Measurements from ENCODE around the gene PPP1CA. TPM values are rescaled to one million over a fixed set of nuclear protein-coding genes. Genes with fewer than 3 reads are reported as not detected.

PPP1CA gene
- total and polyA plus RNA-seq, 2 experiments from 2014 or later = 172 to 207 TPM

GRCh38 chr11:67437082-67437808 lies 35.6 kb upstream of the PPP1CA start, which contains the start of gene PTPRCAP:
PTPRCAP (minus strand) TSS chr11:67437682; CDS start chr11:67437619, 63 bp downstream.
- Histone ChIP-seq H3K9me2 (ENCODE audit: insufficient read depth) (no peaks in the 10 kb centered on the region), H3K27ac (no peak within 1 kb of the TSS), H3K36me3 (ENCODE audit: low read depth) (no peaks in the 10 kb centered on the region; the same call in 1 of the 2 replicates), H3K4me3 (no peak within 1 kb of the TSS), H3K9me3 (ENCODE audit: low read depth) (no peaks in the 10 kb centered on the region), H2AFZ (no peak within 1 kb of the TSS), H3K4me1 (ENCODE audit: insufficient read depth) (no peaks in the 10 kb centered on the region), H3F3A (ENCODE audit: insufficient read depth) (no peaks in the 10 kb centered on the region; the same call in 1 of the 2 replicates), H4K20me1 (ENCODE audit: insufficient read depth) (no peaks in the 10 kb centered on the region), H3K27me3 (replicated peaks; ENCODE audit: insufficient read depth) (no peaks in the 10 kb centered on the region), H3K9ac (no peak within 1 kb of the TSS), H3K4me2 (ENCODE audit: unreplicated experiment) (no peak within 1 kb of the TSS), H3K79me2 (ENCODE audit: insufficient read depth) (0 out of 2 replicates have a peak, but pooled peaks cover 4% of the 10 kb centered on the region)
- WGBS, 2 experiments (ENCODE audit: low coverage in 1 of 2, low lambda C conversion rate in 2 of 2, missing lambda C conversion rate in 2 of 2) = 68 to 78% methylated on average over 19 to 26 of the region's 26 CpGs
- TF ChIP-seq EZH2 (IDR thresholded peaks at IDR 0.05; ENCODE audit: insufficient read depth, poor library complexity, severe bottlenecking) (no peak), EZH2phosphoT487 (IDR thresholded peaks at IDR 0.05; ENCODE audit: insufficient read depth, low read depth) (no peak)
- no peak for DNase-seq
- in situ Hi-C loops (cut with MboI) = no loop called here

DNA sequence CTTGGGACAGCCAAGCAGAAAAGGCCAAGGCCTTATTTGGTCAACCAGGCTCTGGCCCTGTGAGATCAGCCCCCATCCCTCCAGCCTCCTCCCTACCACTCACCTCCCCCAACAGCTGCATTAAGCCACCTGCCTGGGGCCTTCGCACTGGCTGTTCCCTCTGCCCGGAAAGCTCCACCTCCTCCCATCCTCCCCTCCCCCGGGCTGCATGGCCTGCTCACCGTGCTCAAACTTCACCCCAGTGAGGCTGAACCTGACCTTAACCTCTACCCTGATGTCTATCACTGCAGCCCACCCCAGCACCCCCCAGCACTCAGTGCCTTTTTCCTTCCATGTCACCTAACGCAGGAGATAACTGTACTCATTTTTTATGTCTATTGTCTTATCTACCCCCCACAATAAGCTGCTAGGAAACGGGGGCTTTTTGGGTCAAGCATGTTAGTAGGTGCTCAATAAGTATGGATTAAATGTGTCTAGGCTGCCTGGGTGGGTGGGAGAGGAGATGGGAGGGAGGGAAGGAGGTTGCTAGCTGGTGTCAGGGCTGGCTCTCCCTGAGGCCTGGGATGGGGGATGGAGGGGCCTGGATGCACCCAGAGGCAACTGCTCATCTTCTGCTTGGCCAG lies 34.9 kb upstream of the PPP1CA start:
- no peaks in the 10 kb centered on the region for H3K79me2 ChIP-seq (ENCODE audit: insufficient read depth)
- in situ Hi-C loops (cut with MboI) = no loop called here
- no peaks in the 10 kb centered on the region for H3K9me2 ChIP-seq (ENCODE audit: insufficient read depth)
- no peaks in the 10 kb centered on the region; the same call in 1 of the 2 replicates for H3K36me3 ChIP-seq (ENCODE audit: low read depth)
- no peak overlapping the region for H3K27ac ChIP-seq
- WGBS, 2 experiments (ENCODE audit: low coverage in 1 of 2, low lambda C conversion rate in 2 of 2, missing lambda C conversion rate in 2 of 2) = 68 to 72% methylated on average over 6 of the region's 6 CpGs
- H3K4me3 ChIP-seq = no peak overlapping the region
- no peak overlapping the region for H3K9ac ChIP-seq
- H4K20me1 ChIP-seq (ENCODE audit: insufficient read depth) = no peaks in the 10 kb centered on the region
- DNase-seq = no peak
- H3K9me3 ChIP-seq (ENCODE audit: low read depth) = no peaks in the 10 kb centered on the region
- no peaks in the 10 kb centered on the region; the same call in 1 of the 2 replicates for H3F3A ChIP-seq (ENCODE audit: insufficient read depth)
- H3K4me1 ChIP-seq (ENCODE audit: insufficient read depth) = no peaks in the 10 kb centered on the region
- H2AFZ ChIP-seq = no peak overlapping the region
- H3K27me3 ChIP-seq (replicated peaks; ENCODE audit: insufficient read depth) = no peaks in the 10 kb centered on the region
- no peak for TF ChIP-seq EZH2phosphoT487 (IDR thresholded peaks at IDR 0.05; ENCODE audit: insufficient read depth, low read depth)
- TF ChIP-seq EZH2 (IDR thresholded peaks at IDR 0.05; ENCODE audit: insufficient read depth, poor library complexity, severe bottlenecking) = no peak
- no peak overlapping the region for H3K4me2 ChIP-seq (ENCODE audit: unreplicated experiment)

- no peak overlapping the region for H2AFZ ChIP-seq
- H3K4me2 ChIP-seq (ENCODE audit: unreplicated experiment) = no peak overlapping the region
- H3K27ac ChIP-seq = no peak overlapping the region
- no peak overlapping the region for H3K9ac ChIP-seq
- no peaks in the 10 kb centered on the region for H3K27me3 ChIP-seq (replicated peaks; ENCODE audit: insufficient read depth)
- no peaks in the 10 kb centered on the region; the same call in 1 of the 2 replicates for H3K36me3 ChIP-seq (ENCODE audit: low read depth)
- peaks cover 4% of the 10 kb centered on the region; the same call in 1 of the 2 replicates for H3K79me2 ChIP-seq (ENCODE audit: insufficient read depth)
- H3K4me3 ChIP-seq = no peak overlapping the region
- in situ Hi-C loops (cut with MboI) = no loop called here
- no peaks in the 10 kb centered on the region; the same call in 1 of the 2 replicates for H3F3A ChIP-seq (ENCODE audit: insufficient read depth)
- H3K4me1 ChIP-seq (ENCODE audit: insufficient read depth) = no peaks in the 10 kb centered on the region
- H3K9me3 ChIP-seq (ENCODE audit: low read depth) = no peaks in the 10 kb centered on the region
- DNase-seq = no peak
- TF ChIP-seq EZH2 (IDR thresholded peaks at IDR 0.05; ENCODE audit: insufficient read depth, poor library complexity, severe bottlenecking) = no peak
- no peak for TF ChIP-seq EZH2phosphoT487 (IDR thresholded peaks at IDR 0.05; ENCODE audit: insufficient read depth, low read depth)
- 89 to 92% methylated on average over 26 to 31 of the region's 38 CpGs for WGBS, 2 experiments (ENCODE audit: low coverage in 1 of 2, low lambda C conversion rate in 2 of 2, missing lambda C conversion rate in 2 of 2)
- H4K20me1 ChIP-seq (ENCODE audit: insufficient read depth) = no peaks in the 10 kb centered on the region
- no peaks in the 10 kb centered on the region for H3K9me2 ChIP-seq (ENCODE audit: insufficient read depth)
Observed at GRCh38 chr11:67435727-67436458, 34.2 kb upstream of the PPP1CA start.

DNA sequence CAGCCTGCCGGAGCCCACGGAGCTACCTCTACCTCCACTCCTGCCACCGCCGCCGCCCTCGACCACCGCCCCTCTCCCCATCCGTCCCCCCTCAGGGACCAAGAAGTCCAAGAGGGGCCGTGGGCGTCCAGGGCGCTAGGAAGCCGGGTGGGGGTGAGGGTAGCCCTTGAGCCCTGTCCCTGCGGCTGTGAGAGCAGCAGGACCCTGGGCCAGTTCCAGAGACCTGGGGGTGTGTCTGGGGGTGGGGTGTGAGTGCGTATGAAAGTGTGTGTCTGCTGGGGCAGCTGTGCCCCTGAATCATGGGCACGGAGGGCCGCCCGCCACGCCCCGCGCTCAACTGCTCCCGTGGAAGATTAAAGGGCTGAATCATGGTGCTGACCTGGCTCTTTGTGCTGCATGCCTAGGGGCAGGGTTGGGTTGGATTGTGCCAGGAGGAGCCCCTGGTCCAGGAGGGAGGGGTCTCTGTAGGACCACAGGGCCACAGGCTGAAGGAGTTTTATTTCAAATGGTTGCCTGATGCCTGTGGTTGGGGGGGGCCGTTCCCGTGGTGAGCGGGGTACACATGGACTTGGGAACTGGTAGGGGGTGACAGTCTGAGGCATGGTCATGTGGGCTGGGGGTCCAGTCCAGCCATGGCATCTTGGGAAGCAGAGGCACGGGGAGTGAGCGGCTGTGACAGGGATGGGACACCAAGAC lies 33.5 kb upstream of the PPP1CA start:
- no peak overlapping the region for H3K27ac ChIP-seq
- 87 to 89% methylated on average over 19 to 26 of the region's 26 CpGs for WGBS, 2 experiments (ENCODE audit: low coverage in 1 of 2, low lambda C conversion rate in 2 of 2, missing lambda C conversion rate in 2 of 2)

More for the DNA sequence above, 33.5 kb upstream of the PPP1CA start:
- Histone ChIP-seq H3K79me2 (ENCODE audit: insufficient read depth) (peaks cover 11% of the 10 kb centered on the region), H3K9me3 (ENCODE audit: low read depth) (no peaks in the 10 kb centered on the region), H3F3A (ENCODE audit: insufficient read depth) (no peaks in the 10 kb centered on the region; the same call in 1 of the 2 replicates), H4K20me1 (ENCODE audit: insufficient read depth) (no peaks in the 10 kb centered on the region), H3K9me2 (ENCODE audit: insufficient read depth) (no peaks in the 10 kb centered on the region), H3K27me3 (replicated peaks; ENCODE audit: insufficient read depth) (no peaks in the 10 kb centered on the region), H3K4me2 (ENCODE audit: unreplicated experiment) (no peak overlapping the region), H2AFZ (no peak overlapping the region), H3K36me3 (ENCODE audit: low read depth) (no peaks in the 10 kb centered on the region; the same call in 1 of the 2 replicates), H3K9ac (no peak overlapping the region), H3K4me3 (no peak overlapping the region), H3K4me1 (ENCODE audit: insufficient read depth) (no peaks in the 10 kb centered on the region)
- no peak for DNase-seq
- in situ Hi-C loops (cut with MboI) = no loop called here
- TF ChIP-seq EZH2 (IDR thresholded peaks at IDR 0.05; ENCODE audit: insufficient read depth, poor library complexity, severe bottlenecking) (no peak), EZH2phosphoT487 (IDR thresholded peaks at IDR 0.05; ENCODE audit: insufficient read depth, low read depth) (no peak)
